NOMO-1 treated with dmso at 0.1 percent for 144 hours (cell line): Measurements from ENCODE around the gene KNG1.
"Not testable (repeated sequence)": the region's sequence is repeated elsewhere in the genome, so short reads cannot be mapped to it uniquely, and the experiment has no call there.

ENCODE experiments used
- DNase-seq: peaks from one replicate; lab custom pipeline; 2025; ENCODE audit not compliant: unreplicated experiment; lab: John Stamatoyannopoulos, UW

KNG1 gene

DNA sequence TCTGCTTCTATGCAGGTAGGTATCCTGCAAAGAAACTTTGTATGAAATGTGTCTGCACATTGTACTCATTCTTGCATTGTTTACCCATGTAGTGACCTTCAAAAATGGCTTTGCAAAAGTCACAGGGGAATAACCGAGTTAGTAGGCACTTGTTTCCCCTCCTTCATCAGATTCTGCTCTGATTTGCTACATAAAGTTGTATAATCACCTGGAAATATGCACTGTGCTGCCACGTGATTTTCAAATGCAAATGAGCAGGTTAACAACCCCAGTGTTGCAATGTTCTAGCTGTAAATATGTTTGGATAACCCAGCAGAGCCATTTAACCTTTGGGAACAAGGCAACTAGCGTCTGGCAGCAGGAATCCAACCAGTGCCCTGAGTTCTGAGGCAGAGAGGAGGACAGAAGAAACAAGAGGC, at the start of gene KNG1:
Gene KNG1, plus strand, starts transcription at position 321 of the 419 bp plus-strand sequence. CDS start 184 bp downstream, outside the sequence.
- DNase-seq = no peak

DNA sequence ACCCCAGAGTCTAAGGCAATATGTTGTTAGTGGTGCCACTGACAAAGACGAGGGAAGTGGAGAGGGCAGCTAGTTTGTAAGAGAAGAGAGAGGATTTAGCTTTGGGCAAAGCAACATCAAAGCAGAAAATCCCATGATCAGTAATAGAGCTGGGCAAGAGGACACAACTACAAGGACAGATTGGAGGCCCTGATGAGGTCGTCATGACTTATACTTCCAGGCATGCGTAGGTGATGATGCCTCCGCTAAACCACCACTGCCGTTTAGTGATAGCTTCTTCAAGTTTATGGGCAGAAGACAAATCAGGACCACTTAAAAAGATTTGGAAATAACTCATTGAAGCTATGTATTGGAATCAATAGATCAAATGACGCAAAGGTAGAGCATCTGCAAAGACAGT, 48.7 kb upstream of the KNG1 start:
- DNase-seq = no peak

DNA sequence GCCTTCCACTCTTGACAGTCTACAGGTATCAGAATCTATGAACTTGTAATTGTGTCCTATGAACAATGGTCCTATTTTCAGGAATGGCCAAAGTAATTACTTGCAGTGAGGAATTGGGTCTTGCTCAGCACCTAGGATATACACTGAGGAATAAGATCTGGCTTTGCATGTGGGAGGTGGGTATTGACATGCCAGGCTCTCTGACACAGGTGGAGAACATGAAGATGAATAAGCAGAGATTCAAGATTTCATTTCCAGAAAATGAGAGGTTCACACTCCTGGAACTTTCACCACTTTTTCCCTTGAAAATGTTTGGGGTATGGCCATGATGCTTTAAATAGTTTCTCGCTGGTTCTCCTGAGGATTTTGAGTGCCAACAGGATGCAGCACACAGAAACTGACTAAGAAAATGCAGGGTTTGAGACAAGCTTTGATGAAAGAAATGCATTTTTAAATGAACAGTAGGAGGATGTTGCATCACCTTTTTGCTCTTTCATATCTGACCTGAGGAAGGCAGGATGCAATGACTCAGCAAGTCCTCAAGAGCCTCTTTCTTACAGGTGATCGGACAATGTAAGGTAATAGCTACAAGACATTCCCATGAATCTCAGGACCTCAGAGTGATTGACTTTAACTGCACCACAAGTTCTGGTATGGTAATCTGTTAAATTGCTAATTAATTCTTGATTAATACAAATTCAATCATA, 47.6 kb upstream of the KNG1 start:
- DNase-seq = no peak

DNA sequence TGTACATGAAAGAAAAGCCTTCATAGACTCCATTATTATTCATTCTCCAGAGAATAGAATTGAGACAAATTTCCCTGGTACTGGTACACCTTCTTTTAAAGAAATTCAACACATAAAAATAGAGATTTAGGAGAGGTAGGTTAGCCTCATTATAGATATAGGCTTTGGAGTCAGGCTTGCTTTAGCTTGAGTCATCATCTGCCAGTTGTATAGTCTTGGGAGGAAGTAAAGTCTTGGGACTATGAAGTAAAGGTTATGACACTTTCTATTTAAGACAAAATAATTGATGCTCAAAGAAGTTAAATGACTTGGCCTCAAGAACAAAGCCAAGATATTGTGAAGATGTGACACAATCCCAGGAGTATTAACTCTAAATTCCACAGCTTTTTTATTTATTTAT, 47.0 kb upstream of the KNG1 start:
- no peak for DNase-seq

DNA sequence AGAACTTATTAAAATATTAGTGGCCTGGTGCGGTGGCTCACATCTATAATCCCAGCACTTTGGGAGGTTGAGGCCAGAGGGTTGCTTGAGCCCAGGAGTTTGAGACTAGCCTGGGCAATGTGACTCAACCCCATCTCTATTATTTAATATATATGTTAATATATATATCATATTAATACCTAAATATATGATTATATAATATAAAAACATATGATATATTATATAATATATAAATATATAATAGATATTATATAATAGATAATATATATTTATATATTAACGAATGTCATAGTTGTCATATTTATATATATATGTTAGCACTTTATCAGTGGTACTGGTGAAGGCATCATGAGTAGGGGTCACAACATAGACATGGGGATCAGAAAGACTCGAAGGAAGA, 46.1 kb upstream of the KNG1 start:
- DNase-seq = no peak

DNA sequence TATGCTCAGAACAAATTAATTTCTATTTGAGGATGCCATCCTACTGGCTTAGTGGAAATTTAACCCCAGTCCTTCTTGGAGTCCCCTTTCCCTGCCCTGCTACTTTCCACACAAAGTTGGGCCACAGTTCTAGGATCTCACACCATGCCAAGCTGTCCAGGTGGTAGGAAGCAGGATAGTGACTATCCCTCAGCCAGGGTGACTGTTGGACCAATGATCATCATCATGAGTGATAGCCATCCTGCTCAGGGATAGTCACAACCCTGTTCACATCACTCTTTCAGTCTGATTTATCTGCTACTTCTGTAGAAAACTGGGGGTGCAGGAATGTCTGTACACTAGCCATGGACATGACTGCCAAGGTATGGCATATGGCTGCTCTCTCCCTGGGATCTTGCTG, 38.6 kb upstream of the KNG1 start:
- no peak for DNase-seq

DNA sequence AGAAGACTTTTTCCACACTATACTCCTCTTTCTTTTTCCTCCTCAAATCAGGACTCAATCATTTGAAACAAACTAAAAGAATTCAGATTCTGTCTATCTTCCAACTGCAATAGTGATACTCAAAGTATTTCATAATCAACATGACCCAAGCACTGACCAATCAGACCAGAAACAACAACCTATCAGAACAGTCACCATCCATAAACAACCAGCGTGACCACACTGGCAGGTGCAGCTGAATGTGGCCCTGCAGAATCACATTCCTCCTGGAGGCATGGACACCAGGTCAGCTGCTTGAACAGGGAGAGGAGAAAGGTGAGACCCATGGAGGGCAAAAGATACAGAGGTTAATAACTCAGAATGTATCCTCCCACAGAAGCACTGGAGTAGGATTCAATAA, 38.0 kb upstream of the KNG1 start:
- no peak for DNase-seq

DNA sequence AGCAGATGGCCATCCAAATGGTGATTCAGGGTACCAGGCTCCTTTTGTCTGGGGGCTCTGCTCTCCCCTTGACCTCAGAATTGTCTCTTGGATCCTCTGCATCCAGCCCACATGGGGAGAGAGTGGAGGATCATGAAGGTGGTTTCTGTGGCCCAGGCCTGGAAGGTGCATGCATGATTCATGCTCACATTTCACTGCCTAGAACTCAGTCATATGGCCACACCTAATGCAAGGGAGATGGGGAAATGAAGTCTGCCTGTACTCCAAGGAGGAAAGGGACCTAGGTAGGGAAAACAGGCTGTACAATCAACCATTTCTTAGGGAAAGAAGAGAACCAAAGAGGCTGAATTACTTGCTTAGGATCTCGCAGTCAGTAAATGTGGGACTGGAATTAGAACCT, 36.3 kb upstream of the KNG1 start:
- no peak for DNase-seq

DNA sequence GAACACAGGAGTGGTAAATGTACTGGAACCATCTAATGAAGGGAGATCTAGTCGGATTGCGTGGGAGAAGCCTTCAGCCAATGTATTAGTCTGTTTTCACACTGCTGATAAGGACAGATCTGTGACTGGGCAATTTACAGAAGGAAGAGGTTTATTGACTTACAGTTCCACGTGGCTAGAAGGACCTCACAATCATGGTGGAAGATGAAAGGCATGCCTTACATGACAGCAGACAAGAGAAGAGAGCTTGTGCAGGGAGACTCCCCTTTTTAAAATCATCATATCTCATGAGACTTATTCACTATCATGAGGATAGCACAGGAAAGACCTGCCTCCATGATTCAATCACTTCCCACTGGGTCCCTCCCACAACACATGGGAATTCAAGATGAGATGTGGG, 34.3 kb upstream of the KNG1 start:
- DNase-seq = no peak

DNA sequence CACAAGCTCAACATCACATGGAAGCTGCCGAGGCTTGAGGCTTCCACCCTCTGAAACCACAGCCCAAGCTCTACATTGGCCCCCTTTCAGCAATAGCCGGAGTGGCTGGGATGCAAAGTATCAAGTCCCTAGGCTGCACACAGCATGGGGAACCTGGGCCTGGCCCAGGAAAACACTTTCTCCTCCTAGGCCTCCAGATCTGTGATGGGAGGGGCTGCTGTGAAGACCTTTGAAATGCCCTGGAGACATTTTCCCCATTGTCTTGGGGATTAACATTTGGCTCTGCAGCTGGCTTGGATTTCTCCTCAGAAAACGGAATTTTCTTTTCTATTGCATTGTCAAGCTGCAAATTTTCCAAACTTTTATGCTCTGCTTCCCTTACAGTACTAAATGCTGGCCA, 33.2 kb upstream of the KNG1 start:
- no peak for DNase-seq

DNA sequence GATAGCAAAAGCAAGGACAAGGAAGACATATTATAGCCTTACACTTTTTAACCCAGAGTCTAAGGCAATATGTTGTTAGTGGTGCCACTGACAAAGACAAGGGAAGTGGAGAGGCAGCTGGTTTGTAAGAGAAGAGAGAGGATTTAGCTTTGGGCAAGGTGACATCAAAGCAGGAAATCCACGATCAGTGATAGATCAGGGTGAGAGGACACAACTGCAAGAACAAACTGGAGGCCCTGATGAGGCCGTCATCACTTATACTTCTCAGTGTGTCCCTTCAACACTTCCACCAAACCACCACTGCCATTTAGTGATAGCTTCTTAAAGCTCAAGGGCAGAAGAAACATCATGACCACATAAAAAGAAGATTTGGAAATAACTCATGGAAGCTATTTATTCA, 30.7 kb upstream of the KNG1 start:
- not testable (repeated sequence) for DNase-seq

DNA sequence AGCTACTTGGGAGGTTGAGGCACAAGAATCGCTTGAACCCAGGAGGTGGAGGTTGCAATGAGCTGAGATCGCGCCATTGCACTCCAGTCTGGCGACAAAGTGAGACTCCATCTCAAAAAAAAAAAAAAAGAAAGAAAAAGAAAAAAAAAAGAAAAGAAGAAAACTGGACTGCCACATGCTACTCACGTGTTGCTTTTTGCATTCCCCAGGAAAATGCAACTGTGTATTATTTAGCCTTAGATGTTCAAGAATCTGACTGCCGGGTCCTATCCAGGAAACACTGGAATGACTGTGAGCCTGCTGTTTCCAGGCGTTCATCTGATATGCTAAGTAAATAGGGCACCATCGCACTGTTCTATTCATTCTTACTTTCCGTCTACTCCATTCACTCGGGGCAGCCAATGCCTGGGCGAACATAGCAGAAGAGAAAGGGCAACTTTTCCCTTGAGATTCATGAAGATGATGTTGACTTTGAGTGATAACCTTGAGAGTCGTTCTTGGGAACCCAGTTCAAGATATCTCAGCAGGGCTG, 30.0 kb upstream of the KNG1 start:
- DNase-seq = no peak

DNA sequence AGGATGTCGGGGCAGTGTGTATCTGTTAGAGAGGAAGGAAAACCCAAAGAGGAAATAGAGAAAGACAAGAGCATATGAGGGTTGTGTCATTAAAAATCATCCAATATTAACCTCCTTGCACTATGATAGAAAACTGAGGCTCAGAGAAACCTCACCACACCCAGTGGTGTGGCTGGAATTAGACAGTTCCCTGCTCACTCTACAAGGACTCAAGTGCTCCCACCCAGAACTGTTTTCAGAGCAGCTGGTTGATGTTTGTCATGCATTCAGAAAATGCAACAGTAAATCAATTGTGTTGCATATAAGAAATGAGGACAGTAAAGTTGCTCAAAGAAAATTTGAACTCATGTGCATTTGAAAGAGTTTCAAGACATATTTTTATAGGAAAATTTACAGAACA, 26.9 kb upstream of the KNG1 start:
- not testable (repeated sequence) for DNase-seq

DNA sequence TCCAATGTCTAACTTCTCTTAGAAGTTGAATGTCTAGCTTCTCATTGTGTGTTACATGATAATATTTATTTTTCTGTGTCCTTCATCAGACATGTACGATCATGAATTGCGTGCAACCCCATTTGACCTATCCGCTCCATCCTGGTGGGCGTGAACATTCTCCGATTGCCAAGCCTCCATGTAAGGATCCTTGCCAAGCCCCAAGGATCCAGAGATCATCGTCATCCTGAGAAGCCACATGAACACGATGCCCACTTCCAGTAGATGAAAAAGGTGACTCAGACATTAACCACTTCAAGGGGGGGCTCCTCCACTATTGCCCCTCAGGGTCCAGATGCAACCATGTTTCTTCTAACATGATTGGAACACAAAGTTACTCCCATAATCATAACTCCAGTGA, 25.5 kb upstream of the KNG1 start:
- DNase-seq = no peak

DNA sequence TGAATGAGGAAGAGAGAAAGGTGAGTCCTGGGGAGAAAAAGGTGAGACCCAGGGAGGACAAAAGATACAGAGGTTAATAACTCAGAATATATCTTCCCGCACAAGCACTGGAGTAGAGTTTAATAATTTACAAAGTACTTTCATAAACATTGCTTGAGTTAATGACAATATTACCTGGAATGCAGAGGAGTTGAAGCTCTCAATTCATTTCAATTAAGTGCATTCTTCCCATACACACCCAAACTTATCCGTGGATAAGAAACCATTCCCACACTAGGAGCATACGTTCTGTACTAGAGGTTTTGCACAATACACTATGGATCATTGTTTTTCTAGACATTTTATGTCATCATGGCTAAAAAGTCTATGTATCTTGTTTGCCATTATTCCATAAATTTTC, 23.3 kb upstream of the KNG1 start:
- DNase-seq = no peak

DNA sequence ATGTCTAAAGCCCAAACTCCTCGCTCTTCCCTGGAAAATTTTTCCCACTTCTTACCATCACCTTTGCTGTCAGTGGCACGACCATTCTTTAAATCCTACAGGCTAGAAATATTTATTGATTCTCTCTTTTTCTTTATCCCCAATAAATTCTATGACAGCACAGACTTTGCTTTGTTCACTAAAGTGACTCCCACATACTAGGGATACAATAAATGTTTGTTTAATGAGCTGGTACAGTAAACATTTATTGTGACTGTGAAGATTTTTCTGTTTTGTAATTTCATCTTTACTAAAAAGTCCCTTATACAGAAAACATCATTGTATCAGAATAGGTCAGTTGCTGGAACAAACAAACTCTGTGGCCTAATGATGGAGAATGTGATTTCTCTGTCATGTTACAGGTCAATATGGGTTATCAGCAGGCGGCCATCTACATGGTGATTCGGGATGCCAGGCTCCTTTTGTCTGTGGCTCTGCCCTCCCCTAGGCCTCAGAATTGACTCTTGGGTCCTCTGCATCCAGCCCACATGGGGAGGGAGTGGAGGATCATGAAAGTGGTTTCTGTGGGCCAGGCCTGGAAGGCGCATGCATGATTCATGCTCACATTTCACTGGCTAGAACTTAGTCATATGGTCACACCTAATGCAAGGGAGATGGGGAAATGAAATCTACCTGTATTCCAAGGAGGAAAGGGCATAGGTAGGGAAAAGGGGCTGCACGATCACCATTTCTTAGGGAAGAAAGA, 22.7 kb upstream of the KNG1 start:
- no peak for DNase-seq

DNA sequence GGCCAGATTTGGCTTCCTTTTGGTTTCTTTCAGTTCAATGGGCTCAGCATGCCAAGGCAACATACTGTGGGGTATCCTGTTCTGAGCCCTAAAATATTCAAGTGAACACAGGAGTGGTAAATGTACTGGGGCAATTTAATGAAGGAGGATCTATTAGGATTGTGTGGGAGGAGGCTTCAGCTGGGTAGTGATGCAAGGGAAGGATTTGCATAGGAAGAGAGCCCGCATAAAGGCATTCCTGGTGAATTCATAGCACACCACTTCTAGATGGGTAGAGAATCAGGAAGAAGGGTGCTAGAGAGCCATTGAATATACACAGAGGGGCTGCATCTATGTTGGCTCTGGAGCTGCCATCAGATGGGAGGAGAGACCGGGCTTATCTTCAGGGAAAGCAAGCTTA, 20.6 kb upstream of the KNG1 start:
- DNase-seq = no peak

DNA sequence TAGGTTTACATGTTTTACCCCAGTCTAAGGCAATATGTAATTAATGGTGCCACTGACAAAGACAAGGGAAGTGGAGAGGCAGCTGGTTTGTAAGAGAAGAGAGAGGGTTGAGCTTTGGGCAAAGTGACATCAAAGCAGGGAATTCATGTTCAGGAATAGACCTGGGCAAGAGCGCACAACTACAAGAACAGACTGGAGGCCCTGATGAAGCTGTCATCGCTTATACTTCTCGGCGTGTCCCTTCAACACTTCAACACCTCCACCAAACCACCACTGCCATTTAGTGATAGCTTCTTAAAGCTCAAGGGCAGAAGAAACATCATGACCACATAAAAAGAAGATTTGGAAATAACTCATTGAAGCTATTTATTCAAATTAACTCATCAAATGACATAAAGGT, 19.6 kb upstream of the KNG1 start:
- no peak for DNase-seq

DNA sequence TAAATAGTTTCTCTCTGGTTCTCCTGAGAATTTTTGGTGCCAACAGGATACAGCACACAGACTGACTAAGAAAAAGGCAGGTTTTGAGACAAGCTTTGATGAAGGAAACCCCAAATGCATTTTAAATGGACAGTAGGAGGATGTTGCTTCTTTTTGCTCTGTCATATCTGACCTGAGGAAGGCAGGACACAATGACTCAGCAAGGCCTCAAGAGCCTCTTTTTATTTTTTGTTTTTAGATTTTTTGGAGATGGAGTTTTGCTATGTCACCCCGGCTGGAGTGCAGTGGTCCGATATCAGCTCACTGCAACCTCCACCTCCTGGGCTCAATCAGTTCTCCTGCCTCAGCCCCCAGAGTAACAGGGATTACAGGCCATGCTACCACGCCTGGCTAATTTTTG, 16.9 kb upstream of the KNG1 start:
- no peak for DNase-seq

DNA sequence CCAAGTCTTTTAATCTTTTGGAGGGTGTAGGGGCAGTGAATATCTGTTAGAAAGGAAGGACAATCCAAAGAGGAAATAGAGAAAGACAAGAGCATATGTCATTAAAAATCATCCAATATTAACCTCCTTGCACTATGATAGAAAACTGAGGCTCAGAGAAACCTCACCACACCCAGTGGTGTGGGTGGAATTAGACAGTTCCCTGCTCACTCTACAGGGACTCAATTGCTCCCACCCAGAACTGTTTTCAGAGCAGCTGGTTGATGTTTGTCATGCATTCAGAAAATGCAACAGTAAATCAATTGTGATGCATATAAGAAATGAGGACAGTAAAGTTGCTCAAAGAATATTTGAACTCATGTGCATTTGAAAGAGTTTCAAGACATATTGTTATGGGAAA, 14.7 kb upstream of the KNG1 start:
- not testable (repeated sequence) for DNase-seq

DNA sequence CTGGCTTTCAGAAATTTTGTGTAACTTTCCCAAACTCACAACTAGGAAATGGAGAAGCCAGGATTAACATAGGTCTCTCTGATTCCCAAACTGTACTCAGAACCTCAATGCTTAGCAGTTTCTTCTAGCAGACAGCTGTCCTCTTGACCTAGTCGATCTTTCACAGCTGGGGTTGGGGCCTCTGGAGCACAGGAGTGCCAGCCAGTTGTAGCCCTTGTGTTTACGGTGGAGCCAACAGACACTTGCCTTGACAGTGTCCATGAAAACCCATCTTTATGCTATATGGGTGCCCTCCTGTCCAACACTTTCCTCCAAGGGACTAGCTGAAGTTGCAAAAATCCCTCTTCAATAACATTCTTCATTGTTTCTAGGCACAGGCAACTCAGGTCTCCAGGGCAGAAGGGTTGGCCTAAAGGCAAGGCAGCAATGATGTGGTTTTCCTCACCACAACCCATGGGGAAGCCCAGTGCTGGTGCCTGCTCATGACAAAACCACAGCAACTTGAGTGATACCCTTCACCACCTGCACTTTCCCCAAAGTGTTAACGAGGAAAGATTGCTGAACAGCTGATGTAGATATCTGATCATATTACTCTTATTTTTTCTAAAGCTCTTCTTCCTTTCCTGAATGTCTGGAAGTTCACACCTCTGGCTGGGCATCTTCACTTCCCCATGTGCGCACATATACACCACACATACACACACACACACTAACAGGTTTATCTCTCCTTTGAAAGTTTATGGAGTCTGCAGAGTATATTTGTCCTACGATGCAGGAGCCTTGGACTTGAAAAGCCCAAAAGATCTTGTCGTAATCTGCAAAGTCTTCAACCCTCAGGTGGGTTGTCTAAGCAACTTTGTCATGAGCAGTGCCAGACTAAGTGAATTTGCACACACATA, 11.0 kb upstream of the KNG1 start:
- DNase-seq = no peak
